HepG2 (cell line): Measurements from ENCODE around the gene CYP4B1. TPM values are rescaled to one million over a fixed set of nuclear protein-coding genes. Genes with fewer than 3 reads are reported as not detected.

ENCODE experiments used
- ATAC-seq: fragments of 200-7000 bp; cut with Tn5 transposase; 3 replicates; pipeline ENCODE4 v1.9.1; 2020; ENCODE audit warnings: mild to moderate bottlenecking, moderate library complexity
- BruUV-seq: library from RNA; stranded (reverse); fragments of 400-500 nt; replicated peaks from 2 replicates; lab custom pipeline; 2021; lab: Mats Ljungman, UMichigan
- CTCF ChIA-PET: fragments of 300-600 bp; formaldehyde crosslinking; extraction: SDS; loops from one replicate; lab custom pipeline; 2021; ENCODE audit warnings: low total read pairs, inconsistent platforms, low intra/inter-chr PET ratio; lab: Yijun Ruan, JAX
- POLR2A ChIA-PET: fragments of 350-600 bp; sonication (Branson Sonifier 250); formaldehyde crosslinking; loops from one replicate; lab custom pipeline; 2020; ENCODE audit warnings: antibody characterized with exemption, inconsistent platforms; lab: Yijun Ruan, JAX
- DNase-seq: peaks from one replicate; pipeline ENCODE4 v3.0.0-alpha.2; 2015; ENCODE audit warnings: low spot score
- FAIRE-seq: peaks from 3 replicates; lab custom pipeline; 2011; peaks lifted over from hg19 to GRCh38; lab: Jason Lieb, UNC
- H2AFZ ChIP-seq: one replicate; pipeline ENCODE4 v1.6.1; 2011; ENCODE audit warnings: low read length, inconsistent platforms
- H3K27ac ChIP-seq: fragments of 300-600 bp; 3 replicates; pipeline ENCODE4 v1.8.0; 2011; ENCODE audit warnings: mixed run types, mild to moderate bottlenecking, mixed read lengths, low read length, inconsistent platforms; ENCODE audit not compliant: insufficient read depth; ENCODE audit errors: extremely low read length
- H3K27me3 ChIP-seq, 2 experiments: fragments of 200-600 bp in 1 of 2; 2 replicates in 1 of 2; 3 replicates in 1 of 2; pipeline versions ENCODE4 v1.6.0 to v1.8.0; 2011; ENCODE audit warnings: low read length in 2 of 2, mild to moderate bottlenecking in 2 of 2, moderate library complexity in 2 of 2, inconsistent platforms in 1 of 2; ENCODE audit not compliant: insufficient read depth in 2 of 2, control insufficient read depth in 1 of 2
- H3K36me3 ChIP-seq, 2 experiments: fragments of 200-600 bp in 1 of 2; replicated peaks in 1 of 2; 2 replicates in 1 of 2; 3 replicates in 1 of 2; pipeline versions ENCODE4 v1.5.1 to v1.8.0; 2011; ENCODE audit warnings: low read length in 2 of 2, inconsistent platforms in 1 of 2; ENCODE audit not compliant: insufficient read depth in 2 of 2, control insufficient read depth in 1 of 2
- H3K4me1 ChIP-seq: 2 replicates; pipeline ENCODE4 v1.5.1; 2012; ENCODE audit warnings: low read length, inconsistent platforms; ENCODE audit not compliant: insufficient read depth
- H3K4me2 ChIP-seq: 2 replicates; pipeline ENCODE4 v1.6.0; 2011; ENCODE audit warnings: low read depth, low read length, inconsistent platforms
- H3K4me3 ChIP-seq, 3 experiments: fragments of 200-600 bp in 1 of 3; sonication (generic), shearing (Covaris generic) in 1 of 3; replicated peaks in 1 of 3; 2 replicates each; pipeline ENCODE4 v1.5.1; 2011 to 2016; ENCODE audit warnings: low read length in 3 of 3, inconsistent platforms in 2 of 3, low read depth in 2 of 3, mild to moderate bottlenecking in 2 of 3, control low read depth in 1 of 3, mixed read lengths in 1 of 3; ENCODE audit not compliant: insufficient read depth in 1 of 3
- H3K79me2 ChIP-seq: one replicate; pipeline ENCODE4 v1.6.1; 2011; ENCODE audit warnings: low read length, inconsistent platforms; ENCODE audit not compliant: insufficient read depth
- H3K9ac ChIP-seq: 2 replicates; pipeline ENCODE4 v1.6.0; 2011; ENCODE audit warnings: mild to moderate bottlenecking, low read depth, low read length, inconsistent platforms; ENCODE audit not compliant: insufficient read depth
- H3K9me3 ChIP-seq: 2 replicates; pipeline ENCODE4 v1.5.1; 2012; ENCODE audit warnings: mild to moderate bottlenecking, low read length
- H4K20me1 ChIP-seq: 2 replicates; pipeline ENCODE4 v1.6.0; 2011; ENCODE audit warnings: inconsistent platforms, mild to moderate bottlenecking, low read length, moderate library complexity; ENCODE audit not compliant: insufficient read depth
- HES4 ChIP-seq: sonication (generic); formaldehyde crosslinking; IDR thresholded peaks from 2 replicates; pipeline ENCODE4 v1.9.0; 2021; ENCODE audit warnings: mild to moderate bottlenecking, missing genetic modification reagents, borderline replicate concordance
- HINFP ChIP-seq: sonication (generic); formaldehyde crosslinking; IDR thresholded peaks from 2 replicates; pipeline ENCODE4 v1.4.0; 2020; ENCODE audit warnings: low read depth, mild to moderate bottlenecking, missing genetic modification reagents
- JARID2 ChIP-seq: sonication (generic); formaldehyde crosslinking; IDR thresholded peaks from 2 replicates; pipeline ENCODE4 v1.8.1; 2023; ENCODE audit warnings: missing genetic modification reagents, inconsistent platforms; ENCODE audit not compliant: insufficient replicate concordance
- MYPOP ChIP-seq: sonication (generic); formaldehyde crosslinking; IDR thresholded peaks from 2 replicates; pipeline ENCODE4 v1.8.1; 2023; ENCODE audit warnings: mild to moderate bottlenecking, moderate library complexity, missing genetic modification reagents
- PHB2 ChIP-seq: fragments of 450-650 bp; IDR thresholded peaks from 2 replicates; pipeline ENCODE4 v1.6.1; 2018; ENCODE audit not compliant: partially characterized antibody
- POGK ChIP-seq: sonication (generic); formaldehyde crosslinking; conservative IDR thresholded peaks from 2 replicates; pipeline ENCODE4 v1.8.0; 2022; ENCODE audit warnings: mild to moderate bottlenecking, moderate library complexity, missing genetic modification reagents
- POLR2AphosphoS2 ChIP-seq: IDR thresholded peaks from 2 replicates; pipeline ENCODE4 v1.6.1; 2011; ENCODE audit warnings: low read depth, low read length, improper control_type of control experiment
- SIX1 ChIP-seq: sonication (generic); formaldehyde crosslinking; IDR thresholded peaks from 2 replicates; pipeline ENCODE4 v1.4.0; 2020; ENCODE audit warnings: missing genetic modification reagents, borderline replicate concordance
- SNRNP70 ChIP-seq: fragments of 200-400 bp; formaldehyde crosslinking; IDR thresholded peaks from 2 replicates; pipeline ENCODE4 v1.6.1; 2017; ENCODE audit warnings: mild to moderate bottlenecking, low read depth, low read length, moderate library complexity
- TARDBP ChIP-seq: sonication (generic); formaldehyde crosslinking; IDR thresholded peaks from 2 replicates; pipeline ENCODE4 v1.8.0; 2022; ENCODE audit warnings: mild to moderate bottlenecking, missing genetic modification reagents
- TFAP4 ChIP-seq: sonication (generic); IDR thresholded peaks from 2 replicates; pipeline ENCODE4 v1.6.1; 2016; ENCODE audit warnings: low read depth, borderline replicate concordance
- XBP1 ChIP-seq: sonication (generic); formaldehyde crosslinking; IDR thresholded peaks from 2 replicates; pipeline ENCODE4 v1.5.0; 2020; ENCODE audit warnings: missing genetic modification reagents
- ZBTB44 ChIP-seq: sonication (generic); formaldehyde crosslinking; IDR thresholded peaks from 2 replicates; pipeline ENCODE4 v1.4.0; 2020; ENCODE audit warnings: missing genetic modification reagents
- ZBTB49 ChIP-seq: sonication (generic); formaldehyde crosslinking; IDR thresholded peaks from 2 replicates; pipeline ENCODE4 v1.4.0; 2020; ENCODE audit warnings: missing genetic modification reagents, borderline replicate concordance
- ZNF660 ChIP-seq: sonication (generic); formaldehyde crosslinking; IDR thresholded peaks from 2 replicates; pipeline ENCODE4 v1.5.1; 2020; ENCODE audit warnings: mild to moderate bottlenecking, low read depth, missing genetic modification reagents, borderline replicate concordance
- ZNF878 ChIP-seq: sonication (generic); formaldehyde crosslinking; IDR thresholded peaks from 2 replicates; pipeline ENCODE4 v1.8.1; 2023; ENCODE audit warnings: mild to moderate bottlenecking, missing genetic modification reagents, moderate library complexity
- WGBS: methylation state at CpG from one replicate; pipeline ENCODE4 v1.1.6; 2017; ENCODE audit warnings: low lambda C conversion rate; 5-methylcytosine and 5-hydroxymethylcytosine counted together
- in situ Hi-C: cut with HindIII; loops from 2 replicates; pipeline ENCODE4 v1.10.0; 2017; ENCODE audit warnings: low pct_unique_long_range_greater_than_20kb; ENCODE audit not compliant: extremely low pct_ligation_motif_present
- intact Hi-C: fragments of 100-400 bp; cut with micrococcal nuclease; formaldehyde crosslinking; loops from one replicate; pipeline ENCODE4 v1.10.0; 2022; ENCODE audit not compliant: unreplicated experiment
- polyA plus RNA-seq, 8 experiments: library from polyadenylated mRNA; depleted of rRNA in 3 of 8; stranded (reverse) in 7 of 8; unstranded in 1 of 8; fragments of >200 nt; fragmentation: Illumina TruSeq in 4 of 8; extraction: Trizol in 4 of 8; gene quantifications; 2 replicates each; pipeline versions ENCODE4 v1.2.1 to v1.2.3, GENCODE V29; 2011 to 2016; ENCODE audit warnings: low read depth in 4 of 8, missing spikeins in 1 of 8, mixed read lengths in 1 of 8; ENCODE audit not compliant: insufficient read depth in 1 of 8
- total RNA-seq, 5 experiments: library from RNA; depleted of rRNA; stranded (reverse); fragments of >200 nt; fragmentation: Illumina TruSeq; extraction: Trizol; gene quantifications; 2 replicates each; pipeline ENCODE4 v1.2.3, GENCODE V29; 2016; ENCODE audit warnings: low read depth in 1 of 5

CYP4B1 gene
- total and polyA plus RNA-seq, 2 of the 13 experiments (the other 11 are each of a cell fraction or from before 2014, with no cell fraction given), result 0.03 TPM; not detected in 1

- no TSS peak for BruUV-seq
- H3K27me3 ChIP-seq, result peaks cover 0 to 3% of the 10 kb centered on the region in 2 experiments; a peak in 1 of 5 replicates
- ATAC-seq, result no peak
- no peaks in the 10 kb centered on the region for H3K79me2 ChIP-seq
- CTCF ChIA-PET, result no interaction called here
- H3K27ac ChIP-seq, result no peak overlapping the region
- POLR2A ChIA-PET, result no interaction called here
- no peak overlapping the region for H3K4me2 ChIP-seq
- DNase-seq, result no peak
- H2AFZ ChIP-seq, result no peak overlapping the region
- in situ Hi-C loops, result no loop called here
- FAIRE-seq, result no peak
- no peaks in the 10 kb centered on the region for H4K20me1 ChIP-seq
- no peaks in the 10 kb centered on the region for H3K9me3 ChIP-seq
- H3K4me1 ChIP-seq, result no peaks in the 10 kb centered on the region
- intact Hi-C loops, result no loop called here
- no peak overlapping the region for H3K9ac ChIP-seq
- no peak overlapping the region for H3K4me3 ChIP-seq
- no peaks in the 10 kb centered on the region for H3K36me3 ChIP-seq
- 43% methylated on average over 1 of the region's 6 CpGs for WGBS
- TF ChIP-seq PHB2 (no peak), ZNF878 (CRISPR knock-in tag) (no peak), ZBTB44 (CRISPR knock-in tag) (no peak), SNRNP70 (no peak), JARID2 (CRISPR knock-in tag) (no peak), ZBTB49 (CRISPR knock-in tag) (no peak), POGK (no peak), ZNF660 (CRISPR knock-in tag) (no peak), TARDBP (CRISPR knock-in tag) (no peak), HINFP (CRISPR knock-in tag) (no peak), HES4 (CRISPR knock-in tag) (no peak), POLR2AphosphoS2 (no peak), XBP1 (CRISPR knock-in tag) (no peak), TFAP4 (no peak), SIX1 (CRISPR knock-in tag) (no peak), MYPOP (CRISPR knock-in tag) (no peak)
Measured at GRCh38 chr1:46815133-46815532, 16.3 kb downstream of the CYP4B1 start.
